NCI-H146 treated with DMSO at 0.1 percent for 48 hours (cell line): ENCODE results near the gene MCF2L.

Source experiments
- DNase-seq: peaks from one replicate; lab custom pipeline; 2025; ENCODE audit not compliant: unreplicated experiment; lab: John Stamatoyannopoulos, UW

The MCF2L gene

DNA sequence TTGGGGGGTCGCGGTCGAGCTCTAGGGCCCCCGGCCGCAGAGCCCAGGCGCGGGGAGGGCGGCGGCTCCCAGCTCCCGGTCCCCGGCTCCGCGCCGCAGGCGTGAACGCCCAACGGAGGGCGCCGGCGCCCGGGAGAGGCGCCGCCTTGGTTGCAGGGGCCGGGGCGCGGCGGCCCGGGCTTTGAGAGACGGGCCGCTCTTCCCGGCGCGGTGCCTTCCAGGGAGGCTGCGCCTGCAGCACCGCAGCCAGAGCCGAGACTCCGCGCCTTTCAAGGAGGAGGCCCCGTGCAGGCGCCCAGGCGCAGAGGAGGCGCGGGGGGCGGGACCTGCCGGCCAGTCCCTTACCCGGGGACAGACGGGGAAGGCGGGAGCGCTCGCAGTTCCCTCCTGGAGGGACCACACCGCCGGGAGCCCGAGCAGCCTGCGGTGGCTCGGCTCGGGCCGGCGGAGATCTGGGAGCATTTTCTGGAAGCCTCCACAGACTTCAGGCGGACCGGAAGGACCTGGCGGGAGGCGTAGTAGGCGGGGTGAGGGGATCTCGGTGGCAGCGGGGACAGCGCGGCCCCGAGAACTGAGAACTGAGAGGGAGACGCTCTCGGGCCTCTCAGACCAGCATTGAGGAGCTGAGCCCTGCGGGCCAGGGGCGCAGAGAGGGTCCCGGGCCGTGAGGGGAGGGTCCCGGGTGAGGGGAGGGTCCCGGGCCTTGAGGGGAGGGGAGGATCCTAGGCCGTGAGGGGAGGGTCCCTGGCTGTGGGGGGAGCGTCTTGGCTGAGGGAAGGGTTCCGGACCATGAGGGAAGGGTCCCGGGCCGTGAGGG is 25.5 kb upstream of the MCF2L start:
- DNase-seq = peak; percentile 39

DNA sequence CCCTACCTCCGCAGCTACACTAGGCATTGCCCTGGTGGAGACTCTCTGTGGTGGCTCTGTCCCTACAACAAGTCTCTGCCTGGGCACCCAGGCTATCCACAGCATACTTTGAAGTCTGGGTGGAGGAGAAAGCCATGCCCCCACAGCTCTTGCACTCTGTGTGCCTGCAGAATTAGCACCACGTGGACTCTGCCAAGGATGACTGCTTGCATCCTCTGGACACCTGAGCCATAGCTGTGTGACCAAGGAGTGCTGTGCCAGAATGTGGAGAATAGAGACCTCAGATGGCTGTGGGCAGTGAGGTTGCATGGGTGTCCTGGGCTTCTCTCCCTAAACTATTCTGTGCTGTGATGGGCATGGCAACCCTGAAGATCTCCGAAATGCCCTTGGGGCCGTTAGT is 21.2 kb upstream of the MCF2L start:
- DNase-seq = no peak

DNA sequence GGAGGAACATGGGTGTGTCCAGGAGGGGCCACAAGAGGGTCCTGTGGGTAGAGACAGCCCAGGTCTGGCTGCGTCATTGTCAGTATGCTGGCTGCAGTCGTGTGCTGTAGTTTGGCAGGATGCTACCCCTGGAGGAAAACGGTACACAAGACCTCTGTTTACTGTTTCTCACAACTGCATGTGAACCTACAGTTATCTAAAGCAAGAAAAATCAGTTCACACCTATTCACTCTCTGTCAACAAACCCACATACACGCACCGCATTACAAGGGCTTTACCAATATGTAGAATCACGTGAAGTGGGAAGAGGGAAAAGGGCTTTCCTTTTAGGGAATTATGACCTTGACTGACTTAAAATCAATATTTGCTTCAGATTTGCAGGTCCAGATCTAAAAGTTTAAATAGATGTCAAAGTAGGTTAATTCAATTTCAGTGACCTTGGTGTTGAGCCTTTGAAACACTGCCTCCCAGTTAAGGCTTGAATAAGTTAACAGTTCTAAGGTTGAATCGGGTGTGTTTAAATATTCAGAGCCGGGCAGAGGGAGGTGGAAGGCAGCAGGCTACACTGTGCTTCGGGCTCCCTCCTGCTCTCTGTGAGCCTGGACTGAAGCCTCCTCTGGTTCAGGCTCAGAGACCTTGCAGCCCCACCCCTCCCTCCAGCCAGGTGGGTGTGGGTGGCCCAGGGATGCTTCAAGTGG is 17.2 kb upstream of the MCF2L start:
- DNase-seq = no peak

DNA sequence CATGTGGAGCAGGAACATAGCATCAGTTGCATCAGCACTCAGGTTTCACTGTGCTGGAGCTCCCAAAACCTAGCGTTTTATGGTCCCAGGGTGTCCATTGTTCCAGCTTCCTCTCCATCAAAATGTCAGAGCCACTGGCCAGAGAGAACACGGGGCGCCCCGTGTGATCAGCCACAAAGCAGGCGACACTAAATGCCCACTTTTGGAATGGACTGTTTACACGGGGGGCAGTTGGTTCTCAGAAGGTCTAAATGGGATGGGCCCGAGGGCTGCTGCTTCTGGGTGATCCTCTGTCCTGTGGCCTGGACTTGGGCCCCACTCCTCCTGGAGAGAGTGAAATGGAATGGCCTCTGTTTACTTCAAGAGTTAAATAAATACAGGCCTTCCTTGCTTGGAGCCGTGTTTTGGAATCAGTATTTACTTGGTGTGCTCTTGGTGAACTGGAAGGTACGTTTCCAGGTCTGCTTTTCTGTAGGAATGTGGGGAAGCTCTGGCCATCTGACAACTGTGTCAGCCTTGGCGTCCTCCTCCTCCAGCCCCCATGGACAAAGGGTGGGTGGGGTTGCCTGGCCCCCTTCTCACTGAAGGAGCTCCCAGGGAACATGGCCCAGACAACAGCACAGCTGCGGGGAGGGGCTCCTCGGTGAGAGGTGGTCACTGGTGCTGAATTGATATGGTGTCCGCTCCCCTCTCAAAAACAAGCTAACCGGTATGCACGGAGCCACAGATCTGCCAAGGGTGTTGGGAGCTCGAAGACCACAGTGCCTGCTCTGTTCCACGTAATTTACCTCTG is 16.1 kb upstream of the MCF2L start:
- DNase-seq = no peak

DNA sequence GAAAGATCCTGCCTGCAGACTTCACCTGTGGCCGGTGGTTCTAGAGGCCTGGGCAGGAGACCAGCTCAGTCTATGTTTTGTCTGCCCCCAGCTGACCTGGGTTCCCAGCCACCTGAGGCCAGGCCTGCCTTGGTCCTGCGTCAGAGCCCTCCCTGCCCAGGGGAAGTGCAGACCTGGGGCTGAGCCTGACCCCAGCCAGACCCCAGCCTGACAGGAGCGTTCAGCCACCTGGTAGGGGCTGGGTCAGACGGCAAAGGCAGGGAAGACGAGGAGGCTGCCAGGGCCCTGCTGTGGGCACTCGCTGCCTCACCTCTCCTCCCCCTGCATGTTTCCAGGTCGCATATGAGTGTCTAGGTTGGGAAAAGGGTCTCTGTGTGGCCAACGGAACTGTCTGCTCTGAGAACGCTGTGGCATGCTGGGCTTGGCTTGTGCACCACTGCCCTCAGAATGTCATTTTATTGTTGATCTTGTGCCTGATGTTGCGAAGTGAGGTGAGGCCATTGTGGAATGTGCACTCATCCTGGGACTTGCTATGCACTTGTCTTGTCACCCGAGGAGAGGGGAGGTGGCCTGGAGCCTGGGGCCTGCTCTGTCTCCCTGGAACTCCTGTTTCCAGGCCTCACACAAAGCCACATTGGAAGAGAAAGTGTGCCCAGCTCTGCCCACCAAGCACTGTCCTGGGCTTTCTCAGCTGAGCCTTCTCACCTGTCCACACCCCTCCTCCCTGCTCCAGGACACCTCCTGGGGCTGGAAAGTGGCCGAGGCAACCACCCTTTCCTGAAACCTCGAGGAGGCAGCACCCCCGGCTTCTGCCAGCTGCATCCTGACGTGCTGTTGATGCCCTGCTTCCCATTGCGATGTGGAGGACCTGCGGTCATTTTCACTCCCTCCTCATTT is 15.2 kb upstream of the MCF2L start:
- no peak for DNase-seq

DNA sequence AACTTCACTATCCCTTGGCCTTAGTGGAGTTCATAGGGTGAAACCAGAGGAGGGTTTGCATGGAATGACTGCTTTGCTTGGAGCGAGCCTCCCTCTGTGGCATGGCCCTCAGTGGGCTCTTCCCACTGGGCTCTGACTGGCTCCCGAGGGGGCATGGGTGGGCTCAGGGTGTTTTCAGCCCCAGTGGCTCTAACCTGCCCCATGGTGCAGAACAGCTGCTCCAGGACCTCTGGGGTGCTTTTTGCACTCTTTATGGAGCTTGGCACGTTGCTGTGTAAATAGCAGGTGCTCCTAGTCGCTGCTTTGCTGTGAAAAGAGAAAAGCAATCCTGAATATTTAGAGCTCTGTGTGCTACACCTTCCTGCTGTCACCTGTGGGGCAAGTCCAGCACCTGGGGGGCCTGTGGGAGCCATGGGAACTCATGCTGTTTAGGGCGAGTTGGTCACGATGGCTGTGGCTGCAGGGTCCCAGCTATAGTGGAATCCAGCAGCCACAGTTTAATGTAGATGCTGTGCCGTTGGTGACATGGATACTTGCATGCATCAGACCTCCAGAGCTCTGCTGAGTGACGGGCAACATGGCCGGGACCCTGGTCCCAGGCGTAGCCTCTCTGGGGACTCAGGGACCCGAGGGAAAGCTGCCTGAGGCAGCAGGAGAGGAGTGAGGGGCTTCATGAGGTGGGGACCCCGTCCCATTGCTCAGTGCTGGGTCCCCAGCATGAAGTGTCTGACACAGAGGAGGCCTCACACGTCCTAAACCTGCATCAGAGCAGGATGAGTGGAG is 14.3 kb upstream of the MCF2L start:
- peak; percentile 29 for DNase-seq

DNA sequence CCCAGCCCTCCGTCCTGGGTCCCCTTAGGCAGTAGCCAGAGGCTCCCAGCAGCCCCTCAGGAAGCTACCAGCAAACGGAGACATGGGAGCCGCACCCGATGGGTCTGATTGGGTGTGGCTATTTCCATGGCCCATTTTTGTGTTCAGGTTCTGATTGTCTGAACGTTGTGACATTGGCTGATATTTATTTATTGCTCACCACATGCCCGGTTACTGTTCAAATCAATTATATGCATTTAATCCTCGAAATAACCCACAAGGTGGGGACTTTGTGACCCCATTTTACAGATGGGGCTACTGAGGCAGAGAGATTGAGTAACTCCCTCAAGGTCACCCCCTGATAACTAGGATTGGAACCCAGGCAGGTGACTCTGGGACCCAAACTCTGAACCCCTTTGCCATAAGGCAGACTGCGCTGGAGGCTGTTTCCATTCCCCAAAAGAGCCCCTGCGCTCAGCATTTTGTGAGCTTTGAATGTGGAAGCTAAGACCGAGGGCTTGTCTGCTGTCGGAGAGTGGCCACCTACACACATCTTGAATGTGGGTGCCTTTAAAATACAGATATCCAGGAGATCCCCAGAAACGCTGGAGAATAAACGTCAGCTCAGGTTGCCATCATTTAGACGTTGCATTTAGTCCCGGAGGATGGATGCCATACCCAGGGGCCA is 13.6 kb upstream of the MCF2L start:
- DNase-seq = no peak

DNA sequence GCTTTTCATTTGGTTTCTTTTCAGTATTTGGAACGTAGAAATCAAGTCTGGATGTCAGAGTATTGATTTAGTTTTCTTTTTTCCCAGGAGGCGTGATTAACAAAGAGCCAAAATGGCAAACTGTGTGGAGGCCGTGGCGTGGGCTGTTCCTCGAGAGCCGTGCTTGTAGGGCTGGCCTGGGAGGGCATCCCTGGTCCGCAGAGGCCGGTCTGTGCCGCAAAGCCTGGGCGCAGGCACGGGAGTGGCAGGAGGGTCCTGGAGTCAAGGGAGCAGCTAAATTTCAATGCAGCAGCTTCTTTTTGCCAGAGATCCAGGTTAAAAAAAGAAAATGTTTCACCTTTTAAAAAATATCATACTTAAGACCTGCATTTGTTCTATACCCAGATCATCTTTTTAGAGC is 13.1 kb upstream of the MCF2L start:
- DNase-seq = no peak

DNA sequence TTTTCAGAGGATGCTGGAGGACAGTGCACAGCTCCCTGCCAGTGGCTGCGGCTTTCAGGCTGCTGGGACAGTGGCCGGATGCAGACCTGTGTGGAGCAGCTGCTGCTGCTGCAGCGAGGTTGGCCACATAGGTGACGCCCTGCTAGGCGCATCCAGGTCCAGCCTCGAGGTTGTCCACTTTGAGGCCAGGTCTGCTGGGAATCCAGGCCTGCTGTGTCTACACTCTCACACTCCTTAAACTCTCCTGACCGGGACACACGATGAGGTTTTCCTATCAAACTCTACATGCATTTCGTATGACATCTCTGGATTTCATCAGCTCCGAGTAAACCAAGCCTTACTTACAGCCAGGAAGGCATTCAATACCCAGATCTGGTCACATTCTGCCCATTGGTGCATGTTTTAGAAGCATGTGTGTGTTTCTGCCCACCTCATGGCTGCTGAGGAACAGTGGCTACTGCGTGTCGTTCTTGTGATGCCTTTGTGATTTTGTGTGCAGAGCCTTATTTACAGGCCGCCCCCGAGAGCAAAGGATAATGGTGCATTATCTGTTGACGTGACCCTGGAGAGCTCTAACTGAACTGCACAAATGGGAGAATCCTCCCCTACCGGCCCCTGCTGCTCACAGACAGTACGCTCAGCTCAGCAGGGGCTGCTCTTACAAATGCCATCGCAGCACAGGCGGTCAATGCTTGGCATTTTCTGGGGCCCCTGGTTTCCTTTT is 12.3 kb upstream of the MCF2L start:
- peak; percentile 85 for DNase-seq

DNA sequence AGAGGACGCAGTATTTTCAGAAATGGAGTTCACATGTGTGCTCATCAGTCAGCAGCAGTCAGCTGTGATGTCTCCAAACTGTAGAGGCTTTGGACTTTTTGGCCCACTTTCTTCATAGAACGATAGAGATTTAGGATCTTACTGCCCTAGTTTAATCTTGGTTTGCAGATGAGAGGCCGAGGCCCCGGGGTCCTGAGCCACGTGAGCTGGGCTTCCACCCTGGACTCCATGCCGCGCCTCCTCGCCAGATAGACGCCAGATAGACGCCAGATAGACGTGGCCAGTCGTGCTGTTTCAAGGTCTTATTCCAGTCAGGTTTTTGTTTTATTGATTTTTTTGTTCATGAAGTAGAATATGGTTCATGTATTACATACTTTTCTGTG is 11.7 kb upstream of the MCF2L start:
- no peak for DNase-seq

DNA sequence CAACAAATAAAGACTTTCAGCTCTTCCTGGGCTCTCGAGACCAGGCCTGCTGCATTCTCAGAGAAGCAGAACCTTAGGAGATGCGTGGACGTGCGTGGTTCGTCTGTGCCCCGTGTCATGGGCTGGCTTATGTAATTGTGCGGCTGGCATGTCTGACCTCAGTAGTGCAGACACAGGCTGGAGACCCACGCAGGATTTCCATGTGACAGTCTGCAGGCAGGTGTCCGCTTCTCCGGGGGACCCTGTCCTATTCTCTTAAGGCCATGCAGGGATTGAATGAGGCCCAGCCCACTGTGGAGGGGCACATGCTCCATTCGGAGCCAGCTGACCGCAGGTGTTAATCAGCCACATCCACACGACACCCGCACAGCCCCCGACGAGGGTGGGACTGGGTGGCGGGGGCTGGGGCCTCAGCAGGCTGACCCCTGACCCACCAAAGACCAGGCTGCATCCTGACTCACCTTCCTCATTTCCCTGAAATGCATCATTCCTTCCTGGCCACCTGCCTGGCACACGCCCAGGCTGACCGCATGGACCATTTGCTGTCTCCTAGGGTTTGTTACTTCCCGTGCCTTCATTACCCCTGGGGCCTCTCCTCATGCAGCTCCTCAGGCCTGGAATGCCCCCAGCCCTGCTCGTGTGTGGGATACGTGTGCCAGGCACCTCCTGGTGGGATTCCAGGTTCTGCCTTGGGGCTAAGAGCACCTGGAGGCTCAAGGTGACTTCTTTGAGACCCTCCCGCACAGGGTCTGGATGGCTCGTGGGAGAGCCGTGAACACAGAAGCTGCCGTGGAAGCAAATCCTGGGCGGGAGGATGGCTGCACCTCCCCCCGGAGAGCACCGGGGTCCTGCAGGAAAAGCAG is 10.7 kb upstream of the MCF2L start:
- no peak for DNase-seq

DNA sequence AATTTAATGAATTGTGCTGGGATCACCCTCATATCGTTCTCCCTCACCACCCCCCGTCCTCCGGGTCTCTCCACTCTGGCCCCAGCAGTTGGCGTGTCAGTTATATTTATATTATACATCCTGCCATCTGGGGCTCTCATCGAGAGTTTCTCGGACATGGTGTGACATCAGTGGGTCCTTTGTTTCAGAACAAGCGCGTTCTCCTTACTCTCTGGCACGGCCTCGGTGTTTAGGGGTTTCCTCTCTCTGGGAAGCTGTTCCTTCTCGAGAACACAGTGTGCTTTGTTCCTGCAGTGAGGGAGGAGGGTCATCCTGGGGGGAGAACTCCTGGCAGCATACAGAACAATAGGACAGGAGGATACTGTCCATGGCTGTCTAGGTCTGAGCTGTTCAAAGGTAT is 9.8 kb upstream of the MCF2L start:
- no peak for DNase-seq

DNA sequence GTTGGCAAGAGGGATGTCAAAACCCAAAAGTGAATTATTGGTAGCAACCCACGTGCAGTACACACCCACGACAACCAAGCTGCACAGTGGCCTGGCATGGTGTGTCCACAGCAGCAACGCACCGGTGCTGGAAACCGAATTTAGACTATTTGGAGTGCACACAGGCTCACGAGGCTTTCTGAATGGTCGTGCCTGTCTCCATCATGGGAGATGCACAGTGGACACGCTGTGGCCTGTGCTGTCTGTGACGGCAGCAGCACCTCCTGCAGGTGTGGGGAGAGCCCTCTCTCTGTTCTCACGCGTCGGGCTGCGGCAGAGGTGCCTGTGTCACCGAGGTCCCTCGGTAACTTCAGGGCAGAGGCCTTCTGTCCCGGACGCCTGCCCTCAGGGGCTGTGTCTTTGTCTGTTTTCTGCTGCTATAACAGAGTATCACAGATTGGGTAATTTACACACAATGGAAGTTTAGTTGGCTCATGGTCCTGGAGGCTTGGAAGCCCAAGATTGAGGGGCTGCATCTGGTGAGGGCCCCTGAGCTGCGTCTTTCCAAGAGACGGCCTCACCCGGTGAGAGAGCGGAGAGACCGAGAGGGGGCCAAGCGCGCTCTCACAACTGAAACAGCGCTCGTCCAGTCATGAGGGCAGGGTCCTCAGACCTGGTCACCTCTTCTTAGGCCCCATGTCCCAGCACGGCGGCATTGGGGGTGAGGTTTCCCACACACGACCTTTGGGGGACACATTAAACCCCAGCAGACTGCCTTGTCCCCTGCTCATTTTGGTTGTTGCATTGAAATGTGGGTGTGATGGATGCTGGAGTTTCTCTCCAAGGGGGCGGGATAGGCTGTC is 9.1 kb upstream of the MCF2L start:
- DNase-seq = no peak

DNA sequence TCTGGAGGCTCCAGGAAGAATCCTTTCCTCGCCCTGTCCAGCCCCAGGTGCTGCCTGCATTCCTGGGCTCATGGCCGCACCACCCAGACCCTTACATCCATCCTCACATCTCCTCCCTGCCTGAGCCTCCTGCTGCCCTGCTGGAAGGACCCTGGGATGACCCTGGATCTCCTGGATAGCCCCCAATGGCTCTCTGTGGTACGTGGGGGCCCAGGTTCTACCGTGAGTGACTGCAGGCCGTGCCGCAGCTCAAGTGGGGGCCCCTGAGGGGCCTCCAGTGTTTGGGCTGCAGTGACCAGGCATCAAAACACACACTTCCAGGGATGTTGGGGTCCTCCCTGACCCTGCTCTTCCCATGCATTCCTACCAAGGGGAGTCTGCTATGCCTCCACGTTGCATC is 8.3 kb upstream of the MCF2L start:
- no peak for DNase-seq

DNA sequence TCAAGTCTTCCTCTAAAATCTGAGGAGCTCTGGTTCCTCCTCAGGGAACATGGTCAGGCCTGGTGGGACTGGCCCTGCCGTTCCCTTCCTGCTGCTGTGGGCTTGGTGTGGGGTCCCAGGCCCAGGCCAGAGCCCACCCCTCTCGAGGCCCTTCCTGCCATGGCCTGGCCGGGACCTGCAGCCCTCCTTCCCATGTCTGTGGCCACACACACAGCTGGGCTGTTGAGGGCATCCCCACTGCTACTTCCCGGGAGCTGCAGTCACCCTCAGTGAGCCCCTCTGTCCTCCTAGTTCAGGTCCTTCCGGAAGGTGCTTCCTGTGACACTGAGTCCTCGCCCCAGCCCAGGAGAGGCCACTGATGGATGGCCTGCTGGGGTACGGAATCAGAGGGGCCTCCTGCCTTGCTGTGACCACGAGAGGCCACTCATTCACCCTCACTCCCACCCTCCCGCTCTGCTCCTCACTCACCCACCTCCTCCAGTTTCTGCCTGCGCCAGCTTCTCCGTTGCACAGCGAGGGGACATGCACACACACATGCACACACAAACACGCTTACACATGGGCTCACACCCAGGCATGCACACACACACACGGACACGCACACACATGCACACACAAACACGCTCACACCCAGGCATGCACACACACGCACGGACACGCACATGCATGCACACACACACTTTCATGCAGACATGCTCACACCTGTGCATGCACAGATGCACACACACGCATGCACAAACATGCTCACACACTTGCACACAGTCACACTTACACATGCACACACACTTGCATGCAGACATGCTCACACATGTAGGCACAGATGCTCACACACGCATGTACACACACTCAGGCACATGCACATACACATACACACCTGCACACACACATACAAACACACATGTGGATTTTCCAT is 7.3 kb upstream of the MCF2L start:
- no peak for DNase-seq

DNA sequence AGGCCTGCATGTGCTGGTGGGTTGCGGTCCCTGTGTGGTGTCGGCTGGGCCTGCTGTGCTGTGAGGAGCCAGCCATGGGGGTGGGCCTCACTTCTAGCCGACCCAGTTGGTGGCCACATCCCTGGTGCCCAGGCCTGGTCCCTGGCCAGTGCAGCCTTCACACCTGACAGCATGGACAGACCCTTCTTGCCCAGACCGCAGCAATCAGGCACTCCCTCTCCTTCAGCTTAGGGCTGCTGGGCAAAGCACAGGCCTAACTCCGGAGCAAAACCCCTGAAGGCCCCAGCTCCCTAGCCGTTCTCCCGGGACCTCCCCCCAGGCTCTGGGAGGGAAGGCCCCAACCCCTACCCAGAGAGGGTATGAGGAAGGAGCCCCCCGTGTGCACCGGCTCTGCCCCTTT is 6.6 kb upstream of the MCF2L start:
- no peak for DNase-seq
